ENCODE results near the gene FAM135A. TPM values are rescaled to one million over a fixed set of nuclear protein-coding genes. Genes with fewer than 3 reads are reported as not detected.

Gene FAM135A
- total and polyA plus RNA-seq, 2 experiments from 2014 or later, result 3.5 to 8.2 TPM

DNA sequence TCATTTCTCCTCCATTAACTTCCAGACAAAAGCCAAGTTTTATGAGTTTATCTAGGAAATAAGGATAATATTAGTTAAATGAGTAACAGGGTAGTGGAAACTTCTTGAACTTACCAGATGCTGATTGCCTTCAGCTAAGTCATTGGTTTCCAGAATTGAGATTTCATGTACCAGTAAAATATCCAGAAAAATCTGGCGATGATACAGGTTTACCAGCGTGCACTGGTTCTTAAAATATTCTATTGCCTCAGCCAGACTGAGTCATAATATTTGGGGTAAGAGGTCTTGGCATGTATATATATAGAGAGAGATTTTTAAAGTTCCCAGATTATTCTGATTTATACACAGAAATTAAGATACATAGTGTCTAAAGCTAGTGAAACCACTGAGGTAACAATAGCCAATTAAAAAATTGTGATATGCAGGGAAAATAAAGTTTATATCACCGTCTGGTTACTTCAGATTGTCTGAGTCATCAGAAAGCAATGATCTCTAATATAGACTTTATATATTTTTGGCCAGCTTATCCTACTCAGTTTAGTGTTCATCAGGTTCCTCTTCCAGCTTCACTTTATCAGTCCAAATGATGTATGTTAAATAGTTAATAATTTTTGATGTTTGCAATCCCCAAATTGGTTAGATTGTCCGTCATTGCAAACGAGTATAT, 113.9 kb downstream of the FAM135A start:
- TF ChIP-seq EZH2phosphoT487 (IDR thresholded peaks at IDR 0.05; ENCODE audit: insufficient read depth, low read depth), result no peak
- TF ChIP-seq EZH2 (IDR thresholded peaks at IDR 0.05; ENCODE audit: insufficient read depth, poor library complexity, severe bottlenecking), result no peak

DNA sequence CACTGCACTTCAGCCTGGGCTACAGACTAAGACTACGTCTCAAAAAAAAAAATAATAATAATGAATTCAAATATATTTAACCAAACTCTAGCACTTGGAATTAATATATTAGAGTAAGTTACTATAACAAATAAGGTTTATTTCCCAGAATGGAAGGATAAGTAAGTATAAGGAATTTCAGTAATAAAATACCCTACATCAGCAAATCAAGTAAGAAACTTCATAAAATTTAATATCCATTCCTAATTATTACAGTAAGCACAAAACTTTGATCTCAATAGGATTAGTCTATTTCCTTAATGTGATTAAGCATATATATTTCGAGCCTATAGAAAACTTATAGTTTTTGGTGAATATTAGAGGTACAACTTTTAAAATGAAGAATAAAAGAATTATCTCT, 116.7 kb downstream of the FAM135A start:
- 94 to 97% methylated on average over 2 of the region's 2 CpGs for WGBS, 2 experiments (ENCODE audit: low coverage in 1 of 2, low lambda C conversion rate in 2 of 2, missing lambda C conversion rate in 2 of 2)
- TF ChIP-seq EZH2phosphoT487 (IDR thresholded peaks at IDR 0.05; ENCODE audit: insufficient read depth, low read depth), result no peak
- TF ChIP-seq EZH2 (IDR thresholded peaks at IDR 0.05; ENCODE audit: insufficient read depth, poor library complexity, severe bottlenecking), result no peak
- no peak for DNase-seq
- no peaks in the 10 kb centered on the region for H3K27me3 ChIP-seq (replicated peaks; ENCODE audit: insufficient read depth)
- H3F3A ChIP-seq (ENCODE audit: insufficient read depth), result no peaks in the 10 kb centered on the region
- no peak overlapping the region for H3K27ac ChIP-seq
- no peak overlapping the region for H3K9ac ChIP-seq
- no peaks in the 10 kb centered on the region for H3K36me3 ChIP-seq (ENCODE audit: low read depth)
- no peak overlapping the region for H3K4me3 ChIP-seq
- no peak overlapping the region for H2AFZ ChIP-seq
- no peaks in the 10 kb centered on the region for H3K4me1 ChIP-seq (ENCODE audit: insufficient read depth)
- H4K20me1 ChIP-seq (ENCODE audit: insufficient read depth), result no peaks in the 10 kb centered on the region
- H3K4me2 ChIP-seq (ENCODE audit: unreplicated experiment), result no peak overlapping the region
- no peaks in the 10 kb centered on the region for H3K9me3 ChIP-seq (ENCODE audit: low read depth)
- H3K79me2 ChIP-seq (ENCODE audit: insufficient read depth), result no peaks in the 10 kb centered on the region
- no peaks in the 10 kb centered on the region for H3K9me2 ChIP-seq (ENCODE audit: insufficient read depth)
- in situ Hi-C loops (cut with MboI), result no loop called here

More for the DNA sequence above, 113.9 kb downstream of the FAM135A start:
- DNase-seq, result peak; percentile 20
- H3K9me3 ChIP-seq (ENCODE audit: low read depth), result no peaks in the 10 kb centered on the region
- in situ Hi-C loops (cut with MboI), result no loop called here
- H3K27ac ChIP-seq, result no peak overlapping the region
- no peak overlapping the region for H3K4me3 ChIP-seq
- H3F3A ChIP-seq (ENCODE audit: insufficient read depth), result no peaks in the 10 kb centered on the region
- no peak overlapping the region for H3K9ac ChIP-seq
- H3K79me2 ChIP-seq (ENCODE audit: insufficient read depth), result no peaks in the 10 kb centered on the region
- no peaks in the 10 kb centered on the region for H3K9me2 ChIP-seq (ENCODE audit: insufficient read depth)
- H3K36me3 ChIP-seq (ENCODE audit: low read depth), result no peaks in the 10 kb centered on the region
- H3K4me2 ChIP-seq (ENCODE audit: unreplicated experiment), result no peak overlapping the region
- H3K4me1 ChIP-seq (ENCODE audit: insufficient read depth), result no peaks in the 10 kb centered on the region
- no peaks in the 10 kb centered on the region for H4K20me1 ChIP-seq (ENCODE audit: insufficient read depth)
- no peak overlapping the region for H2AFZ ChIP-seq
- WGBS, 2 experiments (ENCODE audit: low coverage in 1 of 2, low lambda C conversion rate in 2 of 2, missing lambda C conversion rate in 2 of 2), result 93 to 96% methylated on average over 5 of the region's 5 CpGs
- no peaks in the 10 kb centered on the region for H3K27me3 ChIP-seq (replicated peaks; ENCODE audit: insufficient read depth)

DNA sequence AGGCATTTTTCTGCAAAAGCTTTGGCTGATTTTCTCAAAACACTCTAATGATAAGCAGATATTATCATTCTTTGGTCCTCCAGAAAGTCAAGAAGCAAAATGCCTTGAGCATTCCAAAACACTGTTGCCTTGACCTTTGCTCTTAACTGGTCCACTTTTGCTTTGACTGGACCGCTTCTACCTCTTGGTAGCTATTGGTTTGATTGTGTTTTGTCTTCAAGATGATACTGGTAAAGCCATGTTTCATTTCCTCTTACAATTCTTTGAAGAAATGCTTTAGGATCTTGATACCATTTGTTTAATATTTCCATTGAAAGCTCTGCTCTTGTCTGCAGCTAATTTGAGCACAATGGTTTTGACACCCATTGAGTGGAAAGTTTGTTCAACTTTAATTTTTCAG, 117.8 kb downstream of the FAM135A start:
- no peak for DNase-seq
- no peaks in the 10 kb centered on the region for H3K36me3 ChIP-seq (ENCODE audit: low read depth)
- H3K4me1 ChIP-seq (ENCODE audit: insufficient read depth), result no peaks in the 10 kb centered on the region
- H4K20me1 ChIP-seq (ENCODE audit: insufficient read depth), result no peaks in the 10 kb centered on the region
- H3K4me3 ChIP-seq, result no peak overlapping the region
- no peaks in the 10 kb centered on the region for H3K79me2 ChIP-seq (ENCODE audit: insufficient read depth)
- no peak overlapping the region for H3K9ac ChIP-seq
- in situ Hi-C loops (cut with MboI), result no loop called here
- H3K27me3 ChIP-seq (replicated peaks; ENCODE audit: insufficient read depth), result no peaks in the 10 kb centered on the region
- H3K9me3 ChIP-seq (ENCODE audit: low read depth), result no peaks in the 10 kb centered on the region
- H3F3A ChIP-seq (ENCODE audit: insufficient read depth), result no peaks in the 10 kb centered on the region
- no peaks in the 10 kb centered on the region for H3K9me2 ChIP-seq (ENCODE audit: insufficient read depth)
- H2AFZ ChIP-seq, result no peak overlapping the region
- H3K4me2 ChIP-seq (ENCODE audit: unreplicated experiment), result no peak overlapping the region
- H3K27ac ChIP-seq, result no peak overlapping the region
- TF ChIP-seq EZH2 (IDR thresholded peaks at IDR 0.05; ENCODE audit: insufficient read depth, poor library complexity, severe bottlenecking) (no peak), EZH2phosphoT487 (IDR thresholded peaks at IDR 0.05; ENCODE audit: insufficient read depth, low read depth) (no peak)
- WGBS, 2 experiments (ENCODE audit: low coverage in 1 of 2, low lambda C conversion rate in 2 of 2, missing lambda C conversion rate in 2 of 2), result 96 to 100% methylated on average over 1 of the region's 1 CpG

DNA sequence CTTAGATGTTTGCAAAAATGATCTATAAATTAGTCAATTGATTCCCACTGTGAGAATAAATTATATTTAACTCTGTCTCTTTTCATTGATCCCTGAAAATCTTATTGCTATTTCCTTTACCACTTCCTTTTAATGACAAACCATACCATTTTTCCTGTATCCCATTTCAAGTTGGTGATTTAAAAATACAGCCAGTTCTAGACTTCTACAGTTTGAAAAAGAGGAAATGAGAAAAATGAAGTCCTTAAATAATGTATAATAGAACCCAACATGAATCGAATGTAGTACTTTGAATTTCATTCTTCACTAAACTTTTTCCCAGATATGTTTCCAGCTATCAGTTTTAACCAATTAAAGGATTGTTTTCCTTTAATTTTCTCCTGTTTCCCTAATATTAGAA, 124.0 kb downstream of the FAM135A start:
- Histone ChIP-seq H4K20me1 (ENCODE audit: insufficient read depth) (no peaks in the 10 kb centered on the region), H3K4me1 (ENCODE audit: insufficient read depth) (no peaks in the 10 kb centered on the region), H3K79me2 (ENCODE audit: insufficient read depth) (no peaks in the 10 kb centered on the region), H3K36me3 (ENCODE audit: low read depth) (no peaks in the 10 kb centered on the region), H3K27ac (no peak overlapping the region), H3F3A (ENCODE audit: insufficient read depth) (no peaks in the 10 kb centered on the region), H3K4me3 (no peak overlapping the region), H2AFZ (no peak overlapping the region), H3K9ac (no peak overlapping the region), H3K9me3 (ENCODE audit: low read depth) (no peaks in the 10 kb centered on the region), H3K27me3 (replicated peaks; ENCODE audit: insufficient read depth) (no peaks in the 10 kb centered on the region), H3K9me2 (ENCODE audit: insufficient read depth) (no peaks in the 10 kb centered on the region), H3K4me2 (ENCODE audit: unreplicated experiment) (no peak overlapping the region)
- in situ Hi-C loops (cut with MboI), result no loop called here
- no peak for DNase-seq
- 93 to 100% methylated on average over 1 of the region's 1 CpG for WGBS, 2 experiments (ENCODE audit: low coverage in 1 of 2, low lambda C conversion rate in 2 of 2, missing lambda C conversion rate in 2 of 2)
- TF ChIP-seq EZH2phosphoT487 (IDR thresholded peaks at IDR 0.05; ENCODE audit: insufficient read depth, low read depth), result no peak
- TF ChIP-seq EZH2 (IDR thresholded peaks at IDR 0.05; ENCODE audit: insufficient read depth, poor library complexity, severe bottlenecking), result no peak

Measured in GM23248 (cell line).